ENCODE results near the gene TRUB2. TPM values are rescaled to one million over a fixed set of nuclear protein-coding genes. Genes with fewer than 3 reads are reported as not detected.

TRUB2 gene
- total and polyA plus RNA-seq, 2 of the 13 experiments (the other 11 are each of a cell fraction or from before 2014, with no cell fraction given) = 22.3 to 41.2 TPM

GRCh38 chr9:128276008-128276573 is 46.2 kb downstream of the TRUB2 start, which contains the start of gene SWI5 (continued):
- TF ChIP-seq ZBTB33 (CRISPR knock-in tag; IDR thresholded peaks at IDR 0.05) (peak; percentile 23; the same call in 1 of the 2 replicates), ZBTB40 (IDR thresholded peaks at IDR 0.05) (no peak), ZBTB40 (CRISPR knock-in tag; IDR thresholded peaks at IDR 0.05) (no peak), MNT (IDR thresholded peaks at IDR 0.05) (peak; percentile 78), ZNF768 (CRISPR knock-in tag; IDR thresholded peaks at IDR 0.05) (peak; percentile 41; the same call in 1 of the 2 replicates), ZNF331 (CRISPR knock-in tag; IDR thresholded peaks at IDR 0.05) (0 out of 2 replicates have a peak, but pooled peaks have one; percentile 21), HMG20B (CRISPR knock-in tag; conservative IDR thresholded peaks at IDR 0.05) (no peak), JUN (CRISPR knock-in tag; IDR thresholded peaks at IDR 0.05) (no peak), ARNT (IDR thresholded peaks at IDR 0.05) (no peak), ZNF235 (CRISPR knock-in tag; IDR thresholded peaks at IDR 0.05; ENCODE audit: borderline replicate concordance) (no peak), EP300 (IDR thresholded peaks at IDR 0.05; ENCODE audit: low read depth in 2 of 2, low read length in 2 of 2) (0 out of 4 replicates have a peak, but pooled peaks of 1 of the 2 experiments have one; percentile 1), EP300 (CRISPR knock-in tag; IDR thresholded peaks at IDR 0.05; ENCODE audit: borderline replicate concordance) (no peak), KMT2B (CRISPR knock-in tag; IDR thresholded peaks at IDR 0.05) (0 out of 2 replicates have a peak, but pooled peaks have one; percentile 29), ARHGAP35 (CRISPR knock-in tag; IDR thresholded peaks at IDR 0.05; ENCODE audit: borderline replicate concordance) (no peak)
